DOHH2 (cell line): ENCODE results near the gene INO80.

Source experiments
- H3F3A ChIP-seq: fragments of 200-600 bp; sonication (generic), shearing (Covaris generic); 2 replicates; pipeline ENCODE4 v1.6.0; 2016; ENCODE audit warnings: antibody characterized with exemption, mild to moderate bottlenecking; ENCODE audit not compliant: control insufficient read depth, insufficient read depth
- H3K27ac ChIP-seq: fragments of 200-600 bp; sonication (generic); 2 replicates; pipeline ENCODE4 v1.5.1; 2014; ENCODE audit warnings: low read depth, mild to moderate bottlenecking, low read length, moderate library complexity
- H3K27me3 ChIP-seq: fragments of 200-600 bp; sonication (generic); 2 replicates; pipeline ENCODE4 v1.6.1; 2014; ENCODE audit warnings: mild to moderate bottlenecking, low read length, mixed read lengths; ENCODE audit not compliant: control insufficient read depth
- H3K36me3 ChIP-seq: fragments of 200-600 bp; sonication (generic); 2 replicates; pipeline ENCODE4 v1.6.1; 2014; ENCODE audit warnings: mild to moderate bottlenecking, low read length, moderate library complexity, mixed read lengths; ENCODE audit not compliant: control insufficient read depth
- H3K4me1 ChIP-seq: fragments of 200-600 bp; sonication (generic); 2 replicates; pipeline ENCODE4 v1.6.1; 2014; ENCODE audit warnings: mild to moderate bottlenecking, low read length, mixed read lengths; ENCODE audit not compliant: control insufficient read depth
- H3K4me2 ChIP-seq: fragments of 200-600 bp; sonication (generic); 2 replicates; pipeline ENCODE4 v1.6.0; 2014; ENCODE audit warnings: mild to moderate bottlenecking, low read length, moderate library complexity
- H3K4me3 ChIP-seq: fragments of 200-600 bp; sonication (generic); 2 replicates; pipeline ENCODE4 v1.5.1; 2014; ENCODE audit warnings: mild to moderate bottlenecking, low read length, mixed read lengths
- H3K79me2 ChIP-seq: fragments of 200-600 bp; sonication (generic); 2 replicates; pipeline ENCODE4 v1.6.1; 2014; ENCODE audit warnings: mild to moderate bottlenecking, low read length, mixed read lengths; ENCODE audit not compliant: control insufficient read depth
- H3K9me2 ChIP-seq: fragments of 200-600 bp; sonication (generic); replicated peaks from 2 replicates; pipeline ENCODE4 v1.6.1; 2014; ENCODE audit warnings: mild to moderate bottlenecking, low read length, mixed read lengths; ENCODE audit not compliant: control insufficient read depth
- H3K9me3 ChIP-seq: fragments of 200-600 bp; sonication (generic); 2 replicates; pipeline ENCODE4 v1.6.1; 2014; ENCODE audit warnings: antibody characterized with exemption, low read length, mixed read lengths; ENCODE audit not compliant: control insufficient read depth, insufficient read depth
- H4K20me1 ChIP-seq: fragments of 200-600 bp; sonication (generic); 2 replicates; pipeline ENCODE4 v1.6.0; 2014; ENCODE audit warnings: low read depth, mild to moderate bottlenecking, antibody characterized with exemption, low read length, moderate library complexity; ENCODE audit not compliant: control insufficient read depth, insufficient read depth
- CTCF ChIP-seq: fragments of 200-600 bp; sonication (generic); IDR thresholded peaks from one replicate; pipeline ENCODE4 v1.5.1; 2014; ENCODE audit warnings: antibody characterized with exemption, mild to moderate bottlenecking, low read depth, low read length; ENCODE audit not compliant: poor library complexity, severe bottlenecking
- EZH2phosphoT487 ChIP-seq: fragments of 200-600 bp; sonication (generic); IDR thresholded peaks from 2 replicates; pipeline ENCODE4 v1.6.1; 2017; ENCODE audit warnings: borderline replicate concordance, mild to moderate bottlenecking, antibody characterized with exemption, low read length, moderate library complexity, mixed read lengths

INO80 gene

GRCh38 chr15:40933517-40933902 is 182.6 kb downstream of the INO80 start:
- H3K9me2 ChIP-seq = no peaks in the 10 kb centered on the region
- H3K9me3 ChIP-seq = no peaks in the 10 kb centered on the region
- H3K4me2 ChIP-seq = no peak overlapping the region
- H3K27ac ChIP-seq = no peak overlapping the region
- no peaks in the 10 kb centered on the region for H3K36me3 ChIP-seq
- H3F3A ChIP-seq = no peaks in the 10 kb centered on the region
- no peaks in the 10 kb centered on the region for H4K20me1 ChIP-seq
- H3K27me3 ChIP-seq = peaks cover 34% of the 10 kb centered on the region
- peaks cover 43% of the 10 kb centered on the region for H3K4me1 ChIP-seq
- no peaks in the 10 kb centered on the region for H3K79me2 ChIP-seq
- H3K4me3 ChIP-seq = no peak overlapping the region
- no peak for TF ChIP-seq EZH2phosphoT487
- TF ChIP-seq CTCF = no peak

- no peak overlapping the region for H3K4me3 ChIP-seq
- no peak overlapping the region for H3K4me2 ChIP-seq
- H3K9me3 ChIP-seq = no peaks in the 10 kb centered on the region
- H3K79me2 ChIP-seq = no peaks in the 10 kb centered on the region
- no peaks in the 10 kb centered on the region for H3K36me3 ChIP-seq
- no peaks in the 10 kb centered on the region for H4K20me1 ChIP-seq
- peaks cover 40% of the 10 kb centered on the region for H3K27me3 ChIP-seq
- TF ChIP-seq EZH2phosphoT487 = no peak
- TF ChIP-seq CTCF = no peak
- H3K9me2 ChIP-seq = no peaks in the 10 kb centered on the region
- no peaks in the 10 kb centered on the region for H3F3A ChIP-seq
- peaks cover 49% of the 10 kb centered on the region for H3K4me1 ChIP-seq
- no peak overlapping the region for H3K27ac ChIP-seq
Measured at GRCh38 chr15:40932649-40933516, 183.2 kb downstream of the INO80 start.

DNA sequence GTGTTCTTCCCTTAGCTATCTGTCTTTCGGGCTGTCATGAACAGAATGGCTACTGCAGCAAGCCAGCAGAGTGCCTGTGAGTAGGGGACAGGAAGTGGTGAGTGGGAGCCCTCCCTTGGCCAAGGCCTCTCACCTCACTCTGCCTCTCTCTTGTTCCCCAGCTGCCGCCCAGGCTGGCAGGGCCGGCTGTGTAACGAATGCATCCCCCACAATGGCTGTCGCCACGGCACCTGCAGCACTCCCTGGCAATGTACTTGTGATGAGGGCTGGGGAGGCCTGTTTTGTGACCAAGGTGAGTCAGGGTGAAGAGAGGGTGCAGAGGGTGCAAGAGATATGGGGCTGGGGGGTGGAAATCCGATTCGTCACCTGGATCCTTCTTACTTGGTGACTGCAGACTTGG is 183.9 kb downstream of the INO80 start:
- Histone ChIP-seq H3K9me3 (no peaks in the 10 kb centered on the region), H3K4me3 (no peak overlapping the region), H3F3A (no peaks in the 10 kb centered on the region), H3K79me2 (no peaks in the 10 kb centered on the region), H3K4me1 (peaks cover 50% of the 10 kb centered on the region), H3K27me3 (peaks cover 47% of the 10 kb centered on the region), H3K27ac (no peak overlapping the region), H4K20me1 (no peaks in the 10 kb centered on the region), H3K4me2 (no peak overlapping the region), H3K36me3 (no peaks in the 10 kb centered on the region), H3K9me2 (no peaks in the 10 kb centered on the region)
- no peak for TF ChIP-seq EZH2phosphoT487

GRCh38 chr15:40931300-40932142 is 184.6 kb downstream of the INO80 start:
- no peak overlapping the region for H3K4me2 ChIP-seq
- TF ChIP-seq CTCF (no peak), EZH2phosphoT487 (no peak)
- no peaks in the 10 kb centered on the region for H3F3A ChIP-seq
- H3K27me3 ChIP-seq = peaks cover 54% of the 10 kb centered on the region
- H3K27ac ChIP-seq = no peak overlapping the region
- H4K20me1 ChIP-seq = no peaks in the 10 kb centered on the region; the same call in 1 of the 2 replicates
- H3K36me3 ChIP-seq = no peaks in the 10 kb centered on the region
- H3K9me3 ChIP-seq = no peaks in the 10 kb centered on the region
- H3K4me1 ChIP-seq = peaks cover 48% of the 10 kb centered on the region
- H3K4me3 ChIP-seq = no peak overlapping the region
- no peaks in the 10 kb centered on the region for H3K79me2 ChIP-seq
- no peaks in the 10 kb centered on the region for H3K9me2 ChIP-seq
